Stimulated activated memory B cell treated with anti-CD40 and anti-IgM and Interleukin-4, amounts not matched to agents 10 μg/mL and 1 μg/mL and 100 μg/mL, for 72 hours (primary cell): ENCODE measurements around the gene ABHD8.

Experiments used
- ATAC-seq: fragments of 150-1000 bp; cut with Tn5 transposase; 2 replicates; pipeline ENCODE4 v1.10.0; 2021
- H3K27ac Mint-ChIP-seq: one replicate; pipeline ENCODE4 v1.8.0; 2022; ENCODE audit warnings: mild to moderate bottlenecking, mixed read lengths
- H3K27me3 Mint-ChIP-seq: one replicate; pipeline ENCODE4 v1.8.0; 2022; ENCODE audit warnings: mixed read lengths
- H3K36me3 Mint-ChIP-seq: one replicate; pipeline ENCODE4 v1.8.0; 2022; ENCODE audit warnings: mixed read lengths
- H3K4me1 Mint-ChIP-seq: one replicate; pipeline ENCODE4 v1.8.0; 2022; ENCODE audit warnings: mixed read lengths
- H3K4me3 Mint-ChIP-seq: one replicate; pipeline ENCODE4 v1.8.0; 2022; ENCODE audit warnings: mild to moderate bottlenecking, moderate library complexity, mixed read lengths
- H3K9me3 Mint-ChIP-seq: one replicate; pipeline ENCODE4 v1.8.0; 2022; ENCODE audit warnings: mixed read lengths

ABHD8 gene, protein sequence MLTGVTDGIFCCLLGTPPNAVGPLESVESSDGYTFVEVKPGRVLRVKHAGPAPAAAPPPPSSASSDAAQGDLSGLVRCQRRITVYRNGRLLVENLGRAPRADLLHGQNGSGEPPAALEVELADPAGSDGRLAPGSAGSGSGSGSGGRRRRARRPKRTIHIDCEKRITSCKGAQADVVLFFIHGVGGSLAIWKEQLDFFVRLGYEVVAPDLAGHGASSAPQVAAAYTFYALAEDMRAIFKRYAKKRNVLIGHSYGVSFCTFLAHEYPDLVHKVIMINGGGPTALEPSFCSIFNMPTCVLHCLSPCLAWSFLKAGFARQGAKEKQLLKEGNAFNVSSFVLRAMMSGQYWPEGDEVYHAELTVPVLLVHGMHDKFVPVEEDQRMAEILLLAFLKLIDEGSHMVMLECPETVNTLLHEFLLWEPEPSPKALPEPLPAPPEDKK

DNA sequence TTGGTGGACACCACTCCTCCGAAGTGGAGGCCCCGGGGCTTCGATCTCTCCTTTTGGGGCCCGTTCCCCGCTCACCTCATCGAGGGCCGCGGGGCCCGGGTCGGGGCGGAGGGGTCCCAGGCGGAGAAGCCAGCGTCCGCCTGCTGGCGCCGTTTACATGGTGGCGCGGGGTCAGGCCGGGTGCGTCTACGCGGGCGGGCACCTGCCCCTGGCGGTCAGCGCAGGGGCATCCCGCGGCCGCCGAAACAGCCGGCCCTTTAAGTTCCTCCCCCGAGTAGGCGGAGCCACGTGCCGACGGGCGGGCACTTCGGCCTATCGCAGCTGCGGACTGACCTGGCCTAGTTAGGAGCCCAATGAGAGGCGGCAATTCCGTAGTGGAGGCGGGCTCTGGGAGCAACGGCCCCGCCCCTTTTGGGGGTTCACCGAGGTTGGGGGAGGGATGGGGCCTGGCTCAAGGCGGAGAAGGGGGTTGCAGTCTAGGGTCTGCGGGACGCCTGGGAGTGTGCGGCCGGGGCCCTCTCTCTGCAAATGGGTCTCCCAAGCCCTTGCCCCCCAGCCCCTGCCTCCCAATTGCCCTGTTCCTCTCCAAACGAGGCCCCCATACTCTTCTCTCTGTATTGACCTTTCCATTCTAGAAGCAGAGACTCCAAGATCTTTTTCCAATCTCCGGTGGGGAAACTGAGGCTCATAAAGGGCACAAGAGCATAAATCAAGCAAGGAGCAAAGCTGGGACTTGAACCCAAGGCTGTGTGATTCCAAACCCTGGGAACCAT is at the start of gene ABHD8:
ABHD8 (minus strand) TSS at position 259 of the 773 bp plus-strand sequence. CDS start 1,809 bp downstream, outside the sequence.
- Mint-ChIP-seq H3K27ac (peak within 1 kb of the TSS; percentile 63), H3K36me3 (no peaks in the 10 kb centered on the region), H3K4me1 (peaks cover 39% of the 10 kb centered on the region), H3K4me3 (peak within 1 kb of the TSS; percentile 75), H3K27me3 (no peaks in the 10 kb centered on the region), H3K9me3 (no peaks in the 10 kb centered on the region)
- peak; percentile 81 for ATAC-seq

DNA sequence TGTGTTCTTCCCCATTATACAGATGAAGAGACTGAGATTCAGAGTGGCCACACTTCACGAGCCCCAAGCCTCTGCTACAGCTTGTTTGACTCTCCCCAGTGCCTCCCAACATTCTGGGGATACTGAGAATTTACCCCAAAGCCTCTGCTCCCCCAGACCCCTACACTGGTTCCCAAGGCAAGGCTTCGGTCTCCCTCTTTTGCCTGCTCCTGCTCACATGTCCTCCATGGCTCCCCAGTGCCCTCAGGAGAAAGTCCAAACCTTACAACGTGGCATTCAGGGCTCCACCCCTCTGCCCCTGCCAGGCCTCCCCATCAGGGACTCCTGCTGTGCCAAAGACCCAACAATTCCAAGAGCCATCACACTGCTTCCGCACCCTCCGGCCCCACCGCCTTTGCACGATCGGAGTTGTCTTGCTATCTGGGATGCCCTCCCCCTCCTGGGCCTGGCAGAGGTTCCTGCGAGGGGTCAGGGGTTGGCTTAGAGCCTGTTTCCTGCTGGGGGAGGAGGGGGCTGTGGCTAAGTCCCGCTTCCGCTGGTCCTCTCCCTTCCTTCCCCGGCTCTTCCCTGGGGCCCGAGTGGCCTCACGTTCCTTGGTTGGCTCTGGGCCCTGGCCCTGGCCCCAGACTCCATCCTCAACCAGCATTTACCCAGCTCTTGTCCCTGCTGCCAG is 49.5 kb upstream of the ABHD8 start:
- Mint-ChIP-seq H3K4me1 (peaks cover 15% of the 10 kb centered on the region), H3K27me3 (peaks cover 74% of the 10 kb centered on the region), H3K27ac (no peak overlapping the region), H3K36me3 (no peaks in the 10 kb centered on the region), H3K9me3 (no peaks in the 10 kb centered on the region), H3K4me3 (no peak overlapping the region)
- ATAC-seq: no peak

GRCh38 chr19:17351815-17352435 is 48.7 kb upstream of the ABHD8 start:
- peaks cover 15% of the 10 kb centered on the region for H3K4me1 Mint-ChIP-seq
- ATAC-seq: no peak
- peaks cover 77% of the 10 kb centered on the region for H3K27me3 Mint-ChIP-seq
- H3K4me3 Mint-ChIP-seq: no peak overlapping the region
- no peaks in the 10 kb centered on the region for H3K9me3 Mint-ChIP-seq
- no peaks in the 10 kb centered on the region for H3K36me3 Mint-ChIP-seq
- no peak overlapping the region for H3K27ac Mint-ChIP-seq

GRCh38 chr19:17348700-17349099 is 45.5 kb upstream of the ABHD8 start:
- ATAC-seq: no peak
- no peaks in the 10 kb centered on the region for H3K36me3 Mint-ChIP-seq
- H3K27me3 Mint-ChIP-seq: peaks cover 64% of the 10 kb centered on the region
- H3K27ac Mint-ChIP-seq: no peak overlapping the region
- peaks cover 23% of the 10 kb centered on the region for H3K4me1 Mint-ChIP-seq
- H3K9me3 Mint-ChIP-seq: no peaks in the 10 kb centered on the region
- no peak overlapping the region for H3K4me3 Mint-ChIP-seq

- Mint-ChIP-seq H3K9me3 (no peaks in the 10 kb centered on the region), H3K27me3 (peaks cover 55% of the 10 kb centered on the region), H3K36me3 (no peaks in the 10 kb centered on the region), H3K4me3 (no peak overlapping the region), H3K4me1 (peaks cover 23% of the 10 kb centered on the region), H3K27ac (no peak overlapping the region)
- no peak for ATAC-seq
Measured at GRCh38 chr19:17347877-17348276, 44.7 kb upstream of the ABHD8 start.

DNA sequence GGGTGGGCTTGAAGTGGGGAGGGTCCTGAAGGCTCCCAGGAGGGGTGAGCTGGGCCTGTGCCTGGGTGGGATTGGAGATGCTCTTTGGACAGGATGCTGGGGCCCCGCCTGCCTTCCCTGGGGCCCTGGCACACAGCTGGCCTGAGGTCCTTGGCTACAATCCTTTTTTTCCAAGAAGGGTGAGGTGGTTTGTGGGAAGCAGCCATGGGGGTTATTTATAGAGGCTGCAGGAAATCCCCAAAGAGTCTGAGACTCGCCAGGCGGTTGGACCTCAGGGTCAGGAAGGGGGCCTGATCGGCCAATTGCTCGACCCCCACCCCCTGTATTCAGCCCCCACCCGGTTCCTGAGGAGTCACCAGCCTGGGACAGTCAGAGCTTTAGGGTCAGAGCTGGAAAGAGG is 44.1 kb upstream of the ABHD8 start:
- no peak for ATAC-seq
- Mint-ChIP-seq H3K27ac (no peak overlapping the region), H3K36me3 (no peaks in the 10 kb centered on the region), H3K27me3 (peaks cover 50% of the 10 kb centered on the region), H3K4me1 (peaks cover 23% of the 10 kb centered on the region), H3K9me3 (no peaks in the 10 kb centered on the region), H3K4me3 (no peak overlapping the region)

DNA sequence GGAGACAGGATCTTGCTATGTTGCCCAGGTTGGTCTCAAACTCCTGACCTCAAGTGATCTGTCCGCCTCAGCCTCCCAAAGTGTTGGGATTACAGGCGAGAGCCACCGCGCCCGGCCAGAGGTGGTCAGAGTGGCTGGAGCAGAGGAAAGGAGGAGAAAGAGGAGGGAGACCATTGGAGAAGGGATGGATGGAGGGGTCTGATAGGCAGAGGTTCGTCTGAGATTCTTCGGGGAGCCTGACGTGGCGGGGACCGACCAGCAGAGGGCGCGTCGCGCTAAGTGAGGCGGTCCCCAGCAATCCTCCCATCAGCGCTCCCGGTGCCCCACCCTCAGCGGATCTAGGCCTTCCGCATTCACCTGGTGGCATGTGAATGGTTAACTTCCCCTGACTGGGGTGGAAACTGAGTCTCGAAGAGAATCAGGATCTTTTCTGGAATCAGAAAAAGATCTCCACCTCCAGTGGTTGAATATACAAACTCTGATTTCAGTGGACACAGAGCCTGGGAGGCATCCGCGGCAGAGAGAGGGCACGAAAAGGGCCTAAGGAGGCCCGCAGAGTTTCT is 43.0 kb upstream of the ABHD8 start:
- Mint-ChIP-seq H3K4me3 (no peak overlapping the region), H3K36me3 (peaks cover 4% of the 10 kb centered on the region), H3K4me1 (peaks cover 16% of the 10 kb centered on the region), H3K27ac (no peak overlapping the region), H3K27me3 (peaks cover 38% of the 10 kb centered on the region), H3K9me3 (no peaks in the 10 kb centered on the region)
- peak; percentile 91 for ATAC-seq

- H3K4me3 Mint-ChIP-seq: no peak overlapping the region
- peaks cover 15% of the 10 kb centered on the region for H3K36me3 Mint-ChIP-seq
- H3K4me1 Mint-ChIP-seq: peaks cover 32% of the 10 kb centered on the region
- no peak for ATAC-seq
- no peaks in the 10 kb centered on the region for H3K9me3 Mint-ChIP-seq
- no peak overlapping the region for H3K27ac Mint-ChIP-seq
- no peaks in the 10 kb centered on the region for H3K27me3 Mint-ChIP-seq
Measured at GRCh38 chr19:17341845-17342244, 38.6 kb upstream of the ABHD8 start.

DNA sequence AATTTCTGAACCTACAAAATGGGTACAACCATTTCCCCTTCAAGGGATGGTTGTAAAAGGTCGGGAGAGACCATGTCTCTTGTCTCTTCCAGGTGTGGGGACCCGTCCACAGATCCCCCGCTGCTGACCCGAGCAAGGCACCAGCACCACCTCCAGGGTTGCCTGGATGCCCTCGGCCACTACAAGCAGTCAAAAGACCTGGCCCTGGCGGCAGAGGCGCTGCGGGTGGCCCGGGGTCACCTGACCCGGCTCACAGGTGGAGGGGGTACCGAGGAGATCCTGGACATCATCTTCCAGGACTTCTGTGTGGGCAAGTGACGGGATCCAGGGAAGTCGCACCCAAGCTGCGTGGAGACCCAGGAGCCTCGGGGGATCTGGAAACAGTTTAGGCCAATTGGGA is 38.2 kb upstream of the ABHD8 start:
- Mint-ChIP-seq H3K9me3 (no peaks in the 10 kb centered on the region), H3K36me3 (peaks cover 15% of the 10 kb centered on the region), H3K4me3 (no peak overlapping the region), H3K4me1 (peaks cover 35% of the 10 kb centered on the region), H3K27me3 (no peaks in the 10 kb centered on the region), H3K27ac (no peak overlapping the region)
- no peak for ATAC-seq

GRCh38 chr19:17340871-17341357 is 37.7 kb upstream of the ABHD8 start:
- H3K27me3 Mint-ChIP-seq: no peaks in the 10 kb centered on the region
- no peak overlapping the region for H3K27ac Mint-ChIP-seq
- no peak for ATAC-seq
- H3K36me3 Mint-ChIP-seq: peaks cover 15% of the 10 kb centered on the region
- H3K4me3 Mint-ChIP-seq: no peak overlapping the region
- no peaks in the 10 kb centered on the region for H3K9me3 Mint-ChIP-seq
- peaks cover 33% of the 10 kb centered on the region for H3K4me1 Mint-ChIP-seq

- H3K4me1 Mint-ChIP-seq: peaks cover 31% of the 10 kb centered on the region
- no peak for ATAC-seq
- H3K4me3 Mint-ChIP-seq: no peak overlapping the region
- no peak overlapping the region for H3K27ac Mint-ChIP-seq
- no peaks in the 10 kb centered on the region for H3K27me3 Mint-ChIP-seq
- peaks cover 15% of the 10 kb centered on the region for H3K36me3 Mint-ChIP-seq
- H3K9me3 Mint-ChIP-seq: no peaks in the 10 kb centered on the region
Measured at GRCh38 chr19:17340302-17340870, 37.2 kb upstream of the ABHD8 start.

DNA sequence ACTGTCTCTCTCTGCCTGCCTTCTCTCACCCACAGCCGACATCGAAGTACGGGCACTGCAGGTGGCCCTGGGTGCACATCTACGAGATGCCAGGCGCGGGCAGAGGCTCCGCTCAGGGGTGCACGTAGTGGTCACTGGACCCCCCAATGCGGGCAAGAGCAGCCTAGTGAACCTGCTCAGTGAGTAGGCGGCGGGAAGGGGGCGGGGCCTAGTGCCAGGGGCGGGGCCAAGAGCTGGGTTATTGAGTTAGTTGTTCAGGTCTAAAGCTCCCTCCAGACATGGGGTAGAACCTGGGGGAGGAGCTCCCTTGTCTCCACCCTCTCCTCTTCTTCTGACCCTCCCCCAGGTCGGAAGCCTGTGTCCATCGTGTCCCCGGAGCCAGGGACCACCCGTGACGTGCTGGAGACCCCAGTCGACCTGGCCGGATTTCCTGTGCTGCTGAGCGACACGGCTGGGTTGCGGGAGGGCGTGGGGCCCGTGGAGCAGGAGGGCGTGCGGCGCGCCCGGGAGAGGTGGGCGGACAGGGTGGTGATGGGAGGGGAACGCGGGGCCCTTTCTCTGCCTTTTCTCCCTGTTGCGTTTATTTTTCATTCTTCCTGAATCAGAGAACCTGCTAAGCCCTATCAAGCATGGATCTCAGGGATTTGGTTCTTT is 36.0 kb upstream of the ABHD8 start:
- Mint-ChIP-seq H3K27ac (no peak overlapping the region), H3K9me3 (no peaks in the 10 kb centered on the region)

GRCh38 chr19:17338433-17339078 is 35.3 kb upstream of the ABHD8 start:
- H3K27ac Mint-ChIP-seq: peak overlapping the region; percentile 96
- peaks cover 45% of the 10 kb centered on the region for H3K4me1 Mint-ChIP-seq
- H3K4me3 Mint-ChIP-seq: peak overlapping the region; percentile 97
- peaks cover 15% of the 10 kb centered on the region for H3K36me3 Mint-ChIP-seq
- H3K9me3 Mint-ChIP-seq: no peaks in the 10 kb centered on the region
- no peak for ATAC-seq
- H3K27me3 Mint-ChIP-seq: peaks cover 6% of the 10 kb centered on the region

More for the DNA sequence above, 36.0 kb upstream of the ABHD8 start:
- no peaks in the 10 kb centered on the region for H3K27me3 Mint-ChIP-seq
- no peak for ATAC-seq
- peaks cover 39% of the 10 kb centered on the region for H3K4me1 Mint-ChIP-seq
- H3K36me3 Mint-ChIP-seq: peaks cover 15% of the 10 kb centered on the region
- H3K4me3 Mint-ChIP-seq: peak overlapping the region; percentile 97
